Smooth muscle cell (in vitro differentiated cells): ENCODE results near the gene KCNK2. TPM values are rescaled to one million over a fixed set of nuclear protein-coding genes. Genes with fewer than 3 reads are reported as not detected.

ENCODE experiments used
- DNase-seq: peaks from one replicate; lab custom pipeline; 2025; ENCODE audit not compliant: unreplicated experiment; lab: John Stamatoyannopoulos, UW
- H2AFZ ChIP-seq: fragments of 200-600 bp; sonication (generic); 2 replicates; pipeline ENCODE4 v1.6.0; 2016; ENCODE audit warnings: antibody characterized with exemption, low read depth, mild to moderate bottlenecking
- H3F3A ChIP-seq: fragments of 200-600 bp; sonication (generic); 2 replicates; pipeline ENCODE4 v1.6.0; 2017; ENCODE audit warnings: antibody characterized with exemption, low read depth
- H3K27ac ChIP-seq: fragments of 200-600 bp; sonication (generic); 2 replicates; pipeline ENCODE4 v1.5.1; 2016; ENCODE audit warnings: low read depth, mild to moderate bottlenecking
- H3K27me3 ChIP-seq: fragments of 200-600 bp; sonication (generic); 2 replicates; pipeline ENCODE4 v1.6.1; 2016; ENCODE audit warnings: low read depth, mild to moderate bottlenecking
- H3K36me3 ChIP-seq: fragments of 200-600 bp; sonication (generic); 2 replicates; pipeline ENCODE4 v1.5.1; 2016; ENCODE audit warnings: low read depth
- H3K4me1 ChIP-seq: fragments of 200-600 bp; sonication (generic); 2 replicates; pipeline ENCODE4 v1.5.1; 2016; ENCODE audit warnings: low read depth
- H3K4me2 ChIP-seq: fragments of 200-600 bp; sonication (generic); 2 replicates; pipeline ENCODE4 v1.6.0; 2016; ENCODE audit warnings: mild to moderate bottlenecking
- H3K4me3 ChIP-seq: fragments of 200-600 bp; sonication (generic); 2 replicates; pipeline ENCODE4 v1.5.1; 2016; ENCODE audit warnings: mild to moderate bottlenecking
- H3K79me2 ChIP-seq: fragments of 200-600 bp; sonication (generic); 2 replicates; pipeline ENCODE4 v1.6.0; 2016; ENCODE audit warnings: low read depth, mild to moderate bottlenecking
- H3K9ac ChIP-seq: fragments of 200-600 bp; sonication (generic); 2 replicates; pipeline ENCODE4 v1.6.0; 2016; ENCODE audit warnings: low read depth
- H3K9me3 ChIP-seq: fragments of 200-600 bp; sonication (generic); replicated peaks from 2 replicates; pipeline ENCODE4 v1.5.1; 2016; ENCODE audit warnings: low read depth
- H4K20me1 ChIP-seq: fragments of 200-600 bp; sonication (generic); 2 replicates; pipeline ENCODE4 v1.6.0; 2016; ENCODE audit warnings: low read depth
- CTCF ChIP-seq: fragments of 200-600 bp; sonication (generic); IDR thresholded peaks from 2 replicates; pipeline ENCODE4 v1.5.1; 2017; ENCODE audit warnings: borderline replicate concordance, mild to moderate bottlenecking, antibody characterized with exemption; ENCODE audit not compliant: insufficient read depth, poor library complexity, severe bottlenecking
- WGBS: methylation state at CpG from one replicate; pipeline ENCODE4 v1.1.7; 2016; ENCODE audit warnings: low lambda C conversion rate; 5-methylcytosine and 5-hydroxymethylcytosine counted together
- polyA plus RNA-seq: library from polyadenylated mRNA; unstranded; fragments of >200 nt; fragmentation: Nextera tagmentation; extraction: Ambion mirVana; gene quantifications from 2 replicates; pipeline ENCODE4 v1.2.1, GENCODE V29; 2016
- total RNA-seq: library from RNA; depleted of rRNA; stranded (reverse); fragments of >200 nt; gene quantifications from 2 replicates; pipeline ENCODE4 v1.2.3, GENCODE V29; 2014

KCNK2 gene
- total and polyA plus RNA-seq, 2 experiments from 2014 or later: not detected

DNA sequence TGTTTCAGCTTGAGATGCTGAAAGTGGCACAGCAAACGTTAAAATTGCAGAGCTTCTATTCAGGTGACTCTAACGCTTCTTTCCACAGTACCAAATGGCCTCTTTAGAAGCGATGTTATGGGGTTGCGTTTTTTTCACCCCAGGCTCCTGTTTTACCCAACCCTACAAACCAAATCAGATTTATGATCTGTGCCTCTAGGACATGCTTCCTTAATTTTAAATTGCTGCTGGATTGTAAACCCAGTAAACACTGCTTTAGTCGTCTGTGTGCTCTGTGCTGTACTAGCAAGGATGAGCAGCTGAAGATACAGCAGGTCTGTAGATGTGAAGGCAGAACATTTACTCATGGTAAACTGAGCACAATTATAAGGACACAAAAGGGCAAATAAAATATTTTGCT is 13.0 kb downstream of the KCNK2 start:
- no peaks in the 10 kb centered on the region for H3K79me2 ChIP-seq

DNA sequence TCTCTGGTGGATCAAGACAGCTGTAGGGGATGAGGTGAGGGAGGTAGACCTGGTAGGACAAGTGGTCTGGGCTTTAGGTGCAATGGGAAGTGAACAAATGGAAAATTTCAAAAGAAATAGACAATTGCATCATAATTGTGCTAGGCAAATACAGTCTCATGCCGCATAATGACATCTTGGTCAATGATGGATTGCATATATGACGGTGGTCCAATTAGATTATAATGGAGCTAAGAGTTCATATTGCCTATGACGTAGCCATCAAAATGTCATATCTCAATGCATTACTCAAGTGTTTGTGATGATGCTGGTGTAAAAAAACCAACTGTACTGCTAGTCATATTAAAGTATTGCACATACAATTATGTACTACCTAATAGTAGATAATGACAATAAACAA is 19.0 kb downstream of the KCNK2 start:
- TF ChIP-seq CTCF: no peak
- WGBS: 86% methylated on average over 3 of the region's 3 CpGs
- Histone ChIP-seq H2AFZ (no peak overlapping the region), H3K27ac (no peak overlapping the region), H3K79me2 (no peaks in the 10 kb centered on the region), H3F3A (no peaks in the 10 kb centered on the region), H3K36me3 (no peaks in the 10 kb centered on the region), H3K4me2 (no peak overlapping the region), H3K9ac (no peak overlapping the region), H3K4me1 (no peaks in the 10 kb centered on the region), H3K27me3 (peaks cover 26% of the 10 kb centered on the region), H3K9me3 (no peaks in the 10 kb centered on the region), H4K20me1 (no peaks in the 10 kb centered on the region), H3K4me3 (no peak overlapping the region)
- DNase-seq: no peak

More for the DNA sequence above, 13.0 kb downstream of the KCNK2 start:
- H3K4me3 ChIP-seq: no peak overlapping the region
- no peak overlapping the region for H3K9ac ChIP-seq
- H3K27me3 ChIP-seq: peaks cover 58% of the 10 kb centered on the region
- no peak overlapping the region for H2AFZ ChIP-seq
- 84% methylated on average over 5 of the region's 5 CpGs for WGBS
- no peaks in the 10 kb centered on the region for H3K9me3 ChIP-seq
- H3K4me2 ChIP-seq: no peak overlapping the region
- no peaks in the 10 kb centered on the region for H3K4me1 ChIP-seq
- no peak overlapping the region for H3K27ac ChIP-seq
- no peak for TF ChIP-seq CTCF
- no peaks in the 10 kb centered on the region for H4K20me1 ChIP-seq
- H3K36me3 ChIP-seq: no peaks in the 10 kb centered on the region
- H3F3A ChIP-seq: no peaks in the 10 kb centered on the region
- no peak for DNase-seq

DNA sequence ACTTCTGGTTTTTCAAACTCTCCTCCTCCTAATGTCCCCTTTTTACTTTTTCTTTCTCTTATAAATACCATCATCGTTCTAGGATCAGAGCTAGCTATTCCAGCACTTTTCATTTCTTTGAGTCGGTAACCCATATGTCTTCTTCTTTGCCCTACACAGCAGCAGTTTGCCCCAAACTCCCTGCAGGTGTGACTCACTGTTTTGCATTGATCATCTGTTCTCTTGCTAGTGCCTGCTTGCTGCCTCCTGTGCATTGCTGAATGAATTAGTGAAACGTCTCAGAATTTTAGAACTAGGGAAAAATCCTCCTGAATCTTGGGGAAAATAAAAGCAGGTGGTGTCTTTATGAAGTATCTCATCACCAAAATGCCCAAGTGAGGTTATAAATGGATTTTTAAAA is 21.7 kb downstream of the KCNK2 start:
- DNase-seq: no peak
- WGBS: 52% methylated on average over 3 of the region's 3 CpGs

More for the DNA sequence above, 21.7 kb downstream of the KCNK2 start:
- peaks cover 6% of the 10 kb centered on the region for H3K27me3 ChIP-seq
- no peaks in the 10 kb centered on the region for H3K79me2 ChIP-seq
- H3K36me3 ChIP-seq: no peaks in the 10 kb centered on the region
- no peak for TF ChIP-seq CTCF
- H3K4me1 ChIP-seq: no peaks in the 10 kb centered on the region
- H3K27ac ChIP-seq: no peak overlapping the region
- H3K9ac ChIP-seq: no peak overlapping the region
- H3K4me3 ChIP-seq: no peak overlapping the region
- H4K20me1 ChIP-seq: no peaks in the 10 kb centered on the region
- H2AFZ ChIP-seq: no peak overlapping the region
- no peak overlapping the region for H3K4me2 ChIP-seq
- no peaks in the 10 kb centered on the region for H3F3A ChIP-seq
- H3K9me3 ChIP-seq: no peaks in the 10 kb centered on the region
